Mammary microvascular endothelial cell (primary cell): ENCODE data around the gene MDH1B. TPM values are rescaled to one million over a fixed set of nuclear protein-coding genes. Genes with fewer than 3 reads are reported as not detected.

Experiments
- total RNA-seq: library from RNA; depleted of rRNA; stranded (reverse); fragments of >200 nt; gene quantifications from 2 replicates; pipeline ENCODE4 v1.2.3, GENCODE V29; 2015

Gene MDH1B
- not detected in 2 replicates for total RNA-seq

GRCh38 chr2:206765242-206766056 is at the start of gene MDH1B, which contains the start of gene FASTKD2:
Gene MDH1B, minus strand, starts transcription at chr2:206765328. Its CDS starts 57 bp downstream, at chr2:206765271.
Gene FASTKD2, plus strand, starts transcription at chr2:206765606. Its CDS starts 1,088 bp downstream, at chr2:206766694.

GRCh38 chr2:206718296-206718695 is 46.8 kb downstream of the MDH1B start, which contains the start of gene DYTN:
Gene DYTN, minus strand, starts transcription at chr2:206718396. Its CDS starts 117 bp downstream, at chr2:206718279.

Other genes with a start within 250 kb of the MDH1B start
- not detected in 2 replicates for gene FAM237A, start 122.8 kb downstream of the MDH1B start, total RNA-seq
- not detected in 2 replicates for gene DYTN, start 46.9 kb downstream of the MDH1B start, total RNA-seq
- 32.7 and 39.5 TPM in 2 replicates for gene FASTKD2, start 278 bp upstream of the MDH1B start, total RNA-seq
- gene CPO, start 174.2 kb upstream of the MDH1B start, total RNA-seq = not detected in 2 replicates